Esophagus squamous epithelium (tissue), 5 donors: Measurements from ENCODE around the gene NFKB1. TPM values are rescaled to one million over a fixed set of nuclear protein-coding genes. Genes with fewer than 3 reads are reported as not detected.

Experiments used
- DNase-seq: peaks from one replicate; lab custom pipeline; 2025; lab: John Stamatoyannopoulos, UW
- H3K27ac ChIP-seq, 4 donors: fragments of 200-600 bp; sonication (generic); one replicate each; pipeline ENCODE4 v1.5.1; 2016 to 2019; ENCODE audit warnings: mild to moderate bottlenecking in 1 of 4
- H3K27me3 ChIP-seq, 4 donors: fragments of 200-600 bp; sonication (generic); 1 replicate in 3 of 4; 2 replicates in 1 of 4; pipeline versions ENCODE4 v1.5.1 to v1.6.0; 2017 to 2021; ENCODE audit warnings: antibody characterized with exemption in 1 of 4
- H3K36me3 ChIP-seq, 3 donors: fragments of 200-600 bp; sonication (generic); one replicate each; pipeline ENCODE4 v1.5.1; 2016 to 2019
- H3K4me1 ChIP-seq, 3 donors: fragments of 200-600 bp; sonication (generic); one replicate each; pipeline ENCODE4 v1.5.1; 2017 to 2019
- H3K4me3 ChIP-seq, 4 donors: fragments of 200-600 bp; sonication (generic); 1 replicate in 3 of 4; 2 replicates in 1 of 4; pipeline ENCODE4 v1.5.1; 2016 to 2019; ENCODE audit warnings: mild to moderate bottlenecking in 2 of 4, moderate library complexity in 1 of 4
- H3K9me3 ChIP-seq, 3 donors: fragments of 200-600 bp; sonication (generic); one replicate each; pipeline ENCODE4 v1.5.1; 2016 to 2019
- WGBS, 2 donors: methylation state at CpG; one replicate each; pipeline ENCODE4 v1.1.5; 2018; 5-methylcytosine and 5-hydroxymethylcytosine counted together
- intact Hi-C: fragments of 100-400 bp; cut with DNase I; formaldehyde crosslinking; loops from one replicate; pipeline ENCODE4 v1.15.0; 2022
- total RNA-seq, 4 donors: library from RNA; depleted of rRNA; stranded (reverse); fragments of >200 nt; gene quantifications; one replicate each; pipeline ENCODE4 v1.1.0, GENCODE V29; 2016
- TF ChIP-seq, protein P1 (sequence below), 6 experiments: fragments of 450-650 bp in 4 of 6; fragments of 200-600 bp in 2 of 6; sonication (generic) in 2 of 6; IDR thresholded peaks; one replicate each; pipeline ENCODE4 v1.5.1; 2016 to 2019; ENCODE audit warnings: antibody characterized with exemption in 6 of 6, mild to moderate bottlenecking in 4 of 6, moderate library complexity in 4 of 6
- donor health status: DM: yes; HTN: yes; CAD: no.

NFKB1 gene
- total RNA-seq, 4 donors from 2014 or later, result 33.5 to 47.5 (median 41.4) TPM

DNA sequence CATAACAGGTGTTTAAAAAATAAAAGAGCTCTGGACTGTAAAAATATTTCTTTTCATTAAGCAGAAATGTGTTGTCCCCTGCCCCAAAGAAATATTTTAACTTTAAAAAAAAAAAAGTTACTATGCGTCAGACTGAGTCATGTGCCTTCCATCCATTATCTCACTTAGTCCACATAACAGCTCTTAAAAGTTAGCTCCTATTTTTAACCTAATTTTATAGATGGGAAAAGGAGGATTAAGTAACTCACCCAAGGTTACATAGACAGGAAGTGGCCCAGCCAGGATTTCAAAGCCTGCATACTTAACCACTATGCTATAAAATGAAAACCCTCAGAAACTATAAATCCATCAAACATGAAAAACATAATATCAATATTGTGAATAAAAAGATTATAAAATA is 161.9 kb downstream of the NFKB1 start:
- no peak for DNase-seq
- Histone ChIP-seq H3K36me3 (peaks cover 0 to 51% (median 0%) of the 10 kb centered on the region in 3 donors), H3K9me3 (no peaks in the 10 kb centered on the region), H3K27ac (no peak overlapping the region), H3K27me3 (no peaks in the 10 kb centered on the region), H3K4me1 (peaks cover 0 to 6% (median 0%) of the 10 kb centered on the region in 3 donors), H3K4me3 (no peak overlapping the region)
- WGBS, 2 donors, result 80 to 93% methylated on average over 1 of the region's 1 CpG
- intact Hi-C loops, result no loop called here
- TF ChIP-seq, protein P1, sequence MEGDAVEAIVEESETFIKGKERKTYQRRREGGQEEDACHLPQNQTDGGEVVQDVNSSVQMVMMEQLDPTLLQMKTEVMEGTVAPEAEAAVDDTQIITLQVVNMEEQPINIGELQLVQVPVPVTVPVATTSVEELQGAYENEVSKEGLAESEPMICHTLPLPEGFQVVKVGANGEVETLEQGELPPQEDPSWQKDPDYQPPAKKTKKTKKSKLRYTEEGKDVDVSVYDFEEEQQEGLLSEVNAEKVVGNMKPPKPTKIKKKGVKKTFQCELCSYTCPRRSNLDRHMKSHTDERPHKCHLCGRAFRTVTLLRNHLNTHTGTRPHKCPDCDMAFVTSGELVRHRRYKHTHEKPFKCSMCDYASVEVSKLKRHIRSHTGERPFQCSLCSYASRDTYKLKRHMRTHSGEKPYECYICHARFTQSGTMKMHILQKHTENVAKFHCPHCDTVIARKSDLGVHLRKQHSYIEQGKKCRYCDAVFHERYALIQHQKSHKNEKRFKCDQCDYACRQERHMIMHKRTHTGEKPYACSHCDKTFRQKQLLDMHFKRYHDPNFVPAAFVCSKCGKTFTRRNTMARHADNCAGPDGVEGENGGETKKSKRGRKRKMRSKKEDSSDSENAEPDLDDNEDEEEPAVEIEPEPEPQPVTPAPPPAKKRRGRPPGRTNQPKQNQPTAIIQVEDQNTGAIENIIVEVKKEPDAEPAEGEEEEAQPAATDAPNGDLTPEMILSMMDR (IDR thresholded peaks at IDR 0.05), result no peak

DNA sequence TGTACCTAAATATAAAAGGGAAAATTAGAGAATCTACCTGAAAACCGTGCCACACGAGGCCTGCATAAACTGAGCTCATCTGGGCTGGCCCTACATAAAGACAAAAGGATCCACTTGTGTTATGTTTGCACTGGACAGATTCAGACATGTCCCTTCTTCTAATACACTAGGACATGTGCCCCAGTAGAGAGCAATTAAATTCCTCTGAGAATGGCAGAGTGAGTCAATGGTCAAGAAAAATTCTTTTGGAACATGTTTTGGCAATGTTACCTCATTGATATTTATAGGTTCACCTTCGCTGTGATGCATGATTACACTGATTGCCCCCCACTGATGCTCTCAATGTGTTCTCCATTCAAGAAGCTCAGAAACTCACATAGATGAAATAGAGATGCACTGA is 164.4 kb downstream of the NFKB1 start:
- no peak overlapping the region for H3K27ac ChIP-seq
- 29 to 57% methylated on average over 3 of the region's 3 CpGs for WGBS, 2 donors
- H3K9me3 ChIP-seq, result no peaks in the 10 kb centered on the region
- no peak for DNase-seq
- H3K4me1 ChIP-seq, result peaks cover 0 to 6% (median 0%) of the 10 kb centered on the region in 3 donors
- H3K27me3 ChIP-seq, result no peaks in the 10 kb centered on the region
- no peak overlapping the region for H3K4me3 ChIP-seq
- intact Hi-C loops, result no loop called here
- peaks cover 0 to 53% (median 0%) of the 10 kb centered on the region in 3 donors for H3K36me3 ChIP-seq
- TF ChIP-seq, protein P1 (IDR thresholded peaks at IDR 0.05), result no peak

Other genes with a start within 250 kb of the NFKB1 start
- gene SLC39A8, start 155.9 kb upstream of the NFKB1 start, total RNA-seq, result 1 to 10 TPM; 2.9 to 8.6 (median 6.3) TPM